Measurements from ENCODE around the gene HEATR5A. TPM values are rescaled to one million over a fixed set of nuclear protein-coding genes. Genes with fewer than 3 reads are reported as not detected.
A peak's percentile ranks its signal among the peaks of the same experiment; 100 is the strongest.
"Not testable (repeated sequence)": the region's sequence is repeated elsewhere in the genome, so short reads cannot be mapped to it uniquely, and the experiment has no call there.

Gene HEATR5A
- total and polyA plus RNA-seq, 10 donors, result 4.4 to 52.2 (median 33.3) TPM

DNA sequence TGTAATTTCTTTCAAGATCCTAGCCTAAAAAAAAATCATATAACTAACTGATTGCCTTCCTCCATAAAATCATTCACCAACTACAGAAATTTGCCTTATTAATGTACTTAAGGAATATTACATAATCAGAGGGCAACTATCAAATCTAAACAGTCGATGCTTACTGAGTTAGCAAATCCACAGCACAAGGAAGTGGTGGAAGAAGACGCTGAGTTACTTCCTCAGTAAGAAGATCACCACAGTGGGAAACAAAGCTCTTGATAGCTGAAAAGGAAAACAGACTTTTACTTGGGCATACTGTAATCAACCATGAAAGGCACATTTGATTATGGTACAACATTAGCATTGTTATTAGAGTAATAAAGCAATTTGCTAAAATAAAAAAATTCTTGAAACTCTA, 48.7 kb downstream of the HEATR5A start:
- intact Hi-C loops (cut with DNase I; ENCODE audit: low total_unique reads), result no loop called here
- Histone ChIP-seq H3K4me1 (peaks cover 0 to 18% (median 0%) of the 10 kb centered on the region in 6 donors), H3K36me3 (peaks cover 0 to 94% (median 36%) of the 10 kb centered on the region in 6 donors), H3K9me3 (no peaks in the 10 kb centered on the region), H3K4me3 (no peak overlapping the region), H3K27ac (peak overlapping the region in 6 of 8 donors; percentile 22 to 67 (median 52)), H3K27me3 (replicated peaks in 1 of 7) (no peaks in the 10 kb centered on the region)
- WGBS, 5 donors, result 21 to 35% (median 22%) methylated on average over 2 of the region's 2 CpGs
- TF ChIP-seq POLR2AphosphoS5 (IDR thresholded peaks at IDR 0.05), result no peak
- TF ChIP-seq, protein P1, sequence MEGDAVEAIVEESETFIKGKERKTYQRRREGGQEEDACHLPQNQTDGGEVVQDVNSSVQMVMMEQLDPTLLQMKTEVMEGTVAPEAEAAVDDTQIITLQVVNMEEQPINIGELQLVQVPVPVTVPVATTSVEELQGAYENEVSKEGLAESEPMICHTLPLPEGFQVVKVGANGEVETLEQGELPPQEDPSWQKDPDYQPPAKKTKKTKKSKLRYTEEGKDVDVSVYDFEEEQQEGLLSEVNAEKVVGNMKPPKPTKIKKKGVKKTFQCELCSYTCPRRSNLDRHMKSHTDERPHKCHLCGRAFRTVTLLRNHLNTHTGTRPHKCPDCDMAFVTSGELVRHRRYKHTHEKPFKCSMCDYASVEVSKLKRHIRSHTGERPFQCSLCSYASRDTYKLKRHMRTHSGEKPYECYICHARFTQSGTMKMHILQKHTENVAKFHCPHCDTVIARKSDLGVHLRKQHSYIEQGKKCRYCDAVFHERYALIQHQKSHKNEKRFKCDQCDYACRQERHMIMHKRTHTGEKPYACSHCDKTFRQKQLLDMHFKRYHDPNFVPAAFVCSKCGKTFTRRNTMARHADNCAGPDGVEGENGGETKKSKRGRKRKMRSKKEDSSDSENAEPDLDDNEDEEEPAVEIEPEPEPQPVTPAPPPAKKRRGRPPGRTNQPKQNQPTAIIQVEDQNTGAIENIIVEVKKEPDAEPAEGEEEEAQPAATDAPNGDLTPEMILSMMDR (IDR thresholded peaks at IDR 0.05 in 8 of 11, conservative IDR thresholded peaks at IDR 0.05 in 3 of 11), result no peak
- no peak for TF ChIP-seq POLR2A (IDR thresholded peaks at IDR 0.05)
- DNase-seq, result no peak

DNA sequence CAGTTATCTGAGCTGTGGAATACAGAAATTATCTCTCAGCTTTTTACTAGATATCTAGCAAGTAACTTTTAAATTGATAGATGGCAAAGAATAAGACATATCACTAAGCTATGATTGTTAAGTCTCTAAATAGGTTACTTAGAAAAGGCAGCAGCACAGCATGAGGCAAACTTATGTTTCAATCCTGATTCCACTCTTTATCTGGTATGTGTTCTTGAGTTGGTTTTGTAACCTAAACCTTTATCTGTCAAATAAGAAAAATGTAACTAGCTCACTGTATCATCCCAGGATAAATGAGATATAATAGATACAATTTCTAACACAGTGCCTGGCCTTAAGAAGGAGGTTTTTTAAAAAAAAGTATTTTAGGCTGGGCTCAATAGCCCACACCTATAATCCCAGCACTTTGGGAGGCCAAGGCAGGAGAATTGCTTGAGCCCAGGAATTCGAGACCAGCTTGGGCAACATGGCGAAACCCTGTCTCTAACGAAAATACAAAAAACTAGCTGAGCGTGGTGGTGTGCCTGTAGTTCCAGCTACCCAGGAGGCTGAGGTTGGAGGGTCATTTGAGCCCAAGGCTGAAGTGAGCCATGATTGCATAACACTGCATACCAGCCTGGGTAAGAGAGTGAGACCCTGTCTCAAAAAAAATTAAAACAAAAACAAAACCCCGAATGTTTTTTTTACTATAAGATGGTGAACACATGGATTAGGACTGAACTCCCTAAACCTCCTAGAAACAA, 56.8 kb downstream of the HEATR5A start:
- intact Hi-C loops (cut with DNase I; ENCODE audit: low total_unique reads), result no loop called here
- H3K36me3 ChIP-seq, result peaks cover 0 to 94% (median 28%) of the 10 kb centered on the region in 6 donors
- DNase-seq, result no peak

DNA sequence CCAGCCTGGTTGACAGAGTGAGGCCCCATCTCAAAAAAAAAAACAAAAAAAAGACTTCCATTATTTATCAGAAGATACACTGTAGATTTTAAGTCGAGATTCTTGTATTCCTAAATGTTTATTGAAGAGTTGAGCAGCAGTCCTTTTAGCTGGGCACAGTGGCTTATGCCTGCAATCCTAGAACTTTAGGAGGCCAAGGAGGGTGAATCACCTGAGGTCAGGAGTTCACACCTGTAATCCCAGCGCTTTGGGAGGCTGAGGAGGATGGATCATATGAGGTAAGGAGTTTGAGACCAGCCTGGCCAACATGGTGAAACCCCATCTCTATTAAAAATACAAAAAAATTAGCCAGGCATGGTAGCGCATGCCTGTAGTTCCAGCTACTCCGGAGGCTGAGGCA, 57.6 kb downstream of the HEATR5A start:
- WGBS, 5 donors, result 94 to 98% (median 95%) methylated on average over 4 of the region's 4 CpGs
- Histone ChIP-seq H3K9me3 (no peaks in the 10 kb centered on the region), H3K36me3 (peaks cover 0 to 94% (median 32%) of the 10 kb centered on the region in 6 donors), H3K4me3 (no peak overlapping the region), H3K27me3 (replicated peaks in 1 of 7) (no peaks in the 10 kb centered on the region), H3K4me1 (no peaks in the 10 kb centered on the region), H3K27ac (no peak overlapping the region)
- intact Hi-C loops (cut with DNase I; ENCODE audit: low total_unique reads), result no loop called here
- no peak for TF ChIP-seq POLR2A (IDR thresholded peaks at IDR 0.05)
- TF ChIP-seq, protein P1 (IDR thresholded peaks at IDR 0.05 in 8 of 11, conservative IDR thresholded peaks at IDR 0.05 in 3 of 11), result no peak
- no peak for TF ChIP-seq POLR2AphosphoS5 (IDR thresholded peaks at IDR 0.05)
- no peak for DNase-seq

More for the DNA sequence above, 56.8 kb downstream of the HEATR5A start:
- Histone ChIP-seq H3K27me3 (replicated peaks in 1 of 7) (no peaks in the 10 kb centered on the region), H3K9me3 (no peaks in the 10 kb centered on the region), H3K4me1 (no peaks in the 10 kb centered on the region), H3K27ac (no peak overlapping the region), H3K4me3 (no peak overlapping the region)
- WGBS, 5 donors, result 81 to 96% (median 91%) methylated on average over 5 of the region's 5 CpGs
- TF ChIP-seq POLR2AphosphoS5 (IDR thresholded peaks at IDR 0.05) (no peak), POLR2A (IDR thresholded peaks at IDR 0.05) (no peak)
- TF ChIP-seq, protein P1 (IDR thresholded peaks at IDR 0.05 in 8 of 11, conservative IDR thresholded peaks at IDR 0.05 in 3 of 11), result no peak

- H3K27ac ChIP-seq; H3K9me3 ChIP-seq; H3K4me3 ChIP-seq; DNase-seq; intact Hi-C loops (cut with DNase I; ENCODE audit: low total_unique reads); H3K27me3 ChIP-seq (replicated peaks in 1 of 7); H3K4me1 ChIP-seq: not testable (repeated sequence)
- 94 to 97% (median 96%) methylated on average over 4 of the region's 4 CpGs for WGBS, 5 donors
- H3K36me3 ChIP-seq, result peaks cover 0 to 99% (median 35%) of the 10 kb centered on the region in 6 donors
Observed at GRCh38 chr14:31361761-31362160, 58.6 kb downstream of the HEATR5A start.
